HepG2 (cell line): Measurements from ENCODE around the gene PCDHGA7.
A peak's percentile ranks its signal among the peaks of the same experiment; 100 is the strongest.

ENCODE experiments used
- ATF3 ChIP-seq: sonication (generic); formaldehyde crosslinking; IDR thresholded peaks from 2 replicates; pipeline ENCODE4 v1.4.0; 2020; ENCODE audit warnings: missing genetic modification reagents
- HNRNPH1 ChIP-seq: fragments of 200-400 bp; formaldehyde crosslinking; optimal IDR thresholded peaks from 2 replicates; pipeline ENCODE3; 2017; ENCODE audit warnings: mild to moderate bottlenecking, low read depth, low read length
- KLF6 ChIP-seq: IDR thresholded peaks from 2 replicates; pipeline ENCODE4 v1.8.0; 2016; ENCODE audit warnings: missing biosample characterization, missing genetic modification reagents
- MXD4 ChIP-seq: IDR thresholded peaks from 2 replicates; pipeline ENCODE4 v1.6.1; 2016; ENCODE audit warnings: mild to moderate bottlenecking, missing biosample characterization, missing genetic modification reagents
- NFYB ChIP-seq: sonication (generic); formaldehyde crosslinking; IDR thresholded peaks from 2 replicates; pipeline ENCODE4 v1.4.0; 2020; ENCODE audit warnings: missing genetic modification reagents
- SMAD3 ChIP-seq: sonication (generic); formaldehyde crosslinking; IDR thresholded peaks from 2 replicates; pipeline ENCODE4 v1.4.0; 2020; ENCODE audit warnings: missing genetic modification reagents
- SP1 ChIP-seq, 2 experiments: fragments of 450-650 bp in 1 of 2; sonication (generic) in 1 of 2; formaldehyde crosslinking in 1 of 2; IDR thresholded peaks; 2 replicates each; pipeline versions ENCODE4 v1.4.0 to v1.6.1; 2016 to 2020; ENCODE audit warnings: missing genetic modification reagents in 1 of 2
- ZNF274 ChIP-seq: sonication (generic); formaldehyde crosslinking; IDR thresholded peaks from 2 replicates; pipeline ENCODE4 v1.5.1; 2020; ENCODE audit warnings: mild to moderate bottlenecking, missing genetic modification reagents
- ZNF691 ChIP-seq: sonication (generic); formaldehyde crosslinking; IDR thresholded peaks from 2 replicates; pipeline ENCODE4 v1.4.0; 2020; ENCODE audit warnings: missing genetic modification reagents, low read depth, mild to moderate bottlenecking, borderline replicate concordance
- ZNF775 ChIP-seq: sonication (generic); formaldehyde crosslinking; IDR thresholded peaks from 2 replicates; pipeline ENCODE4 v1.4.0; 2020; ENCODE audit warnings: missing genetic modification reagents, mild to moderate bottlenecking, moderate library complexity, borderline replicate concordance
- TF ChIP-seq, protein P1 (sequence below): sonication (generic); formaldehyde crosslinking; IDR thresholded peaks from 2 replicates; pipeline ENCODE4 v1.4.0; 2020; ENCODE audit warnings: missing genetic modification reagents
- TF ChIP-seq, protein P2 (sequence below): sonication (generic); formaldehyde crosslinking; IDR thresholded peaks from 2 replicates; pipeline ENCODE4 v1.5.0; 2020; ENCODE audit warnings: mild to moderate bottlenecking, missing genetic modification reagents, moderate library complexity

- TF ChIP-seq, protein P1, sequence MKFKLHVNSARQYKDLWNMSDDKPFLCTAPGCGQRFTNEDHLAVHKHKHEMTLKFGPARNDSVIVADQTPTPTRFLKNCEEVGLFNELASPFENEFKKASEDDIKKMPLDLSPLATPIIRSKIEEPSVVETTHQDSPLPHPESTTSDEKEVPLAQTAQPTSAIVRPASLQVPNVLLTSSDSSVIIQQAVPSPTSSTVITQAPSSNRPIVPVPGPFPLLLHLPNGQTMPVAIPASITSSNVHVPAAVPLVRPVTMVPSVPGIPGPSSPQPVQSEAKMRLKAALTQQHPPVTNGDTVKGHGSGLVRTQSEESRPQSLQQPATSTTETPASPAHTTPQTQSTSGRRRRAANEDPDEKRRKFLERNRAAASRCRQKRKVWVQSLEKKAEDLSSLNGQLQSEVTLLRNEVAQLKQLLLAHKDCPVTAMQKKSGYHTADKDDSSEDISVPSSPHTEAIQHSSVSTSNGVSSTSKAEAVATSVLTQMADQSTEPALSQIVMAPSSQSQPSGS (CRISPR knock-in tag), result no peak
- TF ChIP-seq ATF3 (CRISPR knock-in tag) (no peak), KLF6 (CRISPR knock-in tag) (no peak), MXD4 (CRISPR knock-in tag) (no peak), ZNF775 (no peak), NFYB (CRISPR knock-in tag) (no peak), SP1 (IDR thresholded peaks at IDR 0.05) (no peak), SP1 (CRISPR knock-in tag; IDR thresholded peaks at IDR 0.05) (no peak), SMAD3 (no peak), HNRNPH1 (no peak), ZNF691 (CRISPR knock-in tag) (no peak), ZNF274 (no peak)
- TF ChIP-seq, protein P2, sequence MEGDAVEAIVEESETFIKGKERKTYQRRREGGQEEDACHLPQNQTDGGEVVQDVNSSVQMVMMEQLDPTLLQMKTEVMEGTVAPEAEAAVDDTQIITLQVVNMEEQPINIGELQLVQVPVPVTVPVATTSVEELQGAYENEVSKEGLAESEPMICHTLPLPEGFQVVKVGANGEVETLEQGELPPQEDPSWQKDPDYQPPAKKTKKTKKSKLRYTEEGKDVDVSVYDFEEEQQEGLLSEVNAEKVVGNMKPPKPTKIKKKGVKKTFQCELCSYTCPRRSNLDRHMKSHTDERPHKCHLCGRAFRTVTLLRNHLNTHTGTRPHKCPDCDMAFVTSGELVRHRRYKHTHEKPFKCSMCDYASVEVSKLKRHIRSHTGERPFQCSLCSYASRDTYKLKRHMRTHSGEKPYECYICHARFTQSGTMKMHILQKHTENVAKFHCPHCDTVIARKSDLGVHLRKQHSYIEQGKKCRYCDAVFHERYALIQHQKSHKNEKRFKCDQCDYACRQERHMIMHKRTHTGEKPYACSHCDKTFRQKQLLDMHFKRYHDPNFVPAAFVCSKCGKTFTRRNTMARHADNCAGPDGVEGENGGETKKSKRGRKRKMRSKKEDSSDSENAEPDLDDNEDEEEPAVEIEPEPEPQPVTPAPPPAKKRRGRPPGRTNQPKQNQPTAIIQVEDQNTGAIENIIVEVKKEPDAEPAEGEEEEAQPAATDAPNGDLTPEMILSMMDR (CRISPR knock-in tag), result peak; percentile 22
Measured at GRCh38 chr5:141402553-141403243, 20.2 kb downstream of the PCDHGA7 start, which contains the start of gene PCDHGA9.
